GM18526 (cell line): Measurements from ENCODE around the gene SENP1.

Experiments used
- POLR2A ChIP-seq: IDR thresholded peaks from 3 replicates; pipeline ENCODE4 v1.6.1; 2011; ENCODE audit not compliant: insufficient read length; ENCODE audit errors: extremely low read depth

Gene SENP1

DNA sequence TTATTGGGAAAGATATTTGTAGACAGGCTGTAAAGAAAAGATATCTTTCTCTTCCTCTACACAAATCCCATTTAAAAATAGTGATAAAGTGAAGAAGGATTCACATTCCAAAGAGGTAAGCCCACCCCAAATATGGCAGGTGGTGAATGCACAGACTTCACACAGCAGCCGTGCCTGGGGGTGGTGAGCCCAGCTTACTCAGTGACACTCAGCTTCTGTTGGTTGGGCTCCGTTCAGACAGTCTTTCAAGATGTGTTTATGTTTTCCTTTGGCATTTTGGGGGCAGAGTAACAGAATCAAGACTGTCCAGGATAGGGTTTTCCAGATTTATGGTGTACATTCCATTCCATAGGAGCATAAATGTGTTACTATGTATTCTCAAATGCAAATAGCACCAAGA is 97.5 kb downstream of the SENP1 start:
- no peak for TF ChIP-seq POLR2A

DNA sequence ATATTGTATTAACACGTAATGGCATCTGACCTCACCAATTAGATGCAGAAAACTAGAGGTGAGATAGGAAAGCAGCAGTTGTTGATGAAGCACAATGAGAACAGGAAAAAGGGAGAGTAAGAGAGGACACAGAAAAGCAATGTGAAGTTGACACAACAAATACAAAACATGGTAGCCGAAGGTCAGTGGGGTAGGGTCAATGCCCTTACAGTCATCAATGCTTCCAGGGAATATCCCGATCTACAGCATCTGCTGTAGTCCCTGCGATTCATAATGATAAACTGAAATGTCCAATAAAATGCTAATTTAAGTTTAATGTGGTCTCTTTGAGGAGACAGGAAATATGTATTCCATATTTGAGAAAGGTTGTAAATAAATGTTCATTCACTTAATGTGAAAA is 98.7 kb downstream of the SENP1 start:
- no peak for TF ChIP-seq POLR2A

DNA sequence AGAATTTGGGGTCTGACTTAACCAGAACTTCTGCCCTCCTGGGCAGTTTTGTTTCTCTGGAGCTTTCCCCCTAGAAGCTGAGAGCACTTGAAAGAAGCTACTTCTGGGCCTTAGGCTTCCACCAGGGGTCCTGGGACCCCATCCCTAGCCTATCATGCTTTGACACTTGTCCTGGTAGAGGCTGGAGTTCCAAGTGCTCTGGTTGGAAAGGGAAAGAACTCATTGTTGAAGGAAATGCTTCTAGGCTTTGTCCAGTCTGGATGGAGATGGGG is 100.2 kb downstream of the SENP1 start:
- TF ChIP-seq POLR2A = no peak

DNA sequence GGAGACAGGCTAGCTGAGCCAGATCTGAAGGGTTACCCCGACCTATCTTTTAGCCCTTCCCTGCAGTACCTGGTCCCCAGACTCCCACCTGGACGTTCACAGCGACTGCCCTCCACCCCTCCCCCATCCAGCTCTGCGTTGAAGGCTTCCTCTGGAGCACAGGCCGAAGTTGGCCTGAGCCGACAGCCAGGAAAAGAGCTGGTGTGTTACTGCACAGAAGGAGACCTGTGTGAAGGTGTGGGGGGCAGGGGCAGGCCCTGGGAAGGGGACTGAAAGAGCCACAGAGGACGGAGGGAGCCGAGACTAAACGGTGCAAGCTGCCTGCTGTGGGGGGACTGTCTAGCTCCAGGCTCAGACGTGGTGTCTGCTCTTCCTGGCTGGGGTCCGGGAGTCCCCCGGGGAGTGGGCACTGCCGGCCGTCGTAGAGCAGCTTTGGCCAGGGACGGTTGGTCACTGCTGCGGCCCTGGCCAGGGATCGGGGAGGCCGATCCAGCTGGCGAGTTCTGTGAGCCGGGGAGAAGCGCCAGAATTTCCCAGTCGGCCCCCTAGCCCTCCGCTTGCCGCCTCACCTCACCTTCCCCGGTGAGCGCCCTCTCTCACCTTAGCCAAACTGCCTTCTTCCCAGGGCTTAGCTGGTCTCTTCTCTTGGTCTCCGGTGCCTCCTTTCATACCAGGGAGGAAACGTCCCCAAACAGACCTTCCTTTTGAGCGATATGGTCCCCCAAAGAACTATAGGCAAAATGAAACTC is 100.7 kb downstream of the SENP1 start:
- TF ChIP-seq POLR2A = no peak

DNA sequence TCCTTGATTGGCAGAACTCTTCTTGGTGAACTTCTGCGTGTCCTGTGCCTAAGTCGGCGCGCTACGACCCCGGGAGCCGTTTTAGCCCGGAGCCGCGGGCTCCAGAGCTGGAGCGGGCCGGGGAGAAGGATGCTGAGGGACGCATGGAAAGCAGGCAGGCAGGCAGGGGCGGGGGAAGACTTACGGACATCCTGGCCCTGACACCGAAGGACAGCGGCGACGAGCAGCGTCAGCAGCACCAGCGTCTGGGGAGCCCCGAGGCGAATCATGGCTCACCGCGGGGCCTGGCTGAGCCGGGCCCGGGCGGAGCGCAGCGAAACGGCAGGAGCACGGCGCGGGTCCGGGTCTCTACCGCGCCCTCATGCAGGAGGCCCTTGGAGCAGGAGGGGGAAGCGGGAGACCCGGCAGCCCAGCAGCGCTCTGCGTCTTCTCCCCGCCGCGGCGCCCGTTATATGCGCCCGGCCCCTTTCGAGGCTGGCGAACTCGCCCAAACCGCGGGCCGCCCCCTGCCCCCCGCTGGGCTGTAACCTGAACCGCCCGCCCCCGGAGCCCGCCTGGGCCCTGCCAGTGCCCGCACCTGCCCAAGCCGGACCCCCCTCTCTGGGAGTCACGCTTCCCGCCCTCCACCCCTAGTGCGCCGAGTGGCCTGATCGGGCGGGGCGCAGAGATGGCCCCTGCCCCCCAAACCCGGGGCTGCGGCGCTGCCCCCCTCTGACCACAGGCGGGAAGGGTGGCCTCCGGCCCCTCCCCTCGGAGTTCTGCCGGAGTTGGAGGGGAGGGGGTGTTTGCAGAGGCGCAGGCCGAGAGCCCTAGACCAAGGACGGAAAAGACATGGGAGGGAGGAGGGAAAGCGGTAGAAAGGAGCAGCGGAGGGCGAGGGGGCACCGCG is 101.6 kb downstream of the SENP1 start, which contains the start of gene COL2A1:
Gene COL2A1 (minus strand): TSS at position 424 of the 889 bp plus-strand sequence. CDS start 155 bp downstream, at position 269.
- no peak for TF ChIP-seq POLR2A

DNA sequence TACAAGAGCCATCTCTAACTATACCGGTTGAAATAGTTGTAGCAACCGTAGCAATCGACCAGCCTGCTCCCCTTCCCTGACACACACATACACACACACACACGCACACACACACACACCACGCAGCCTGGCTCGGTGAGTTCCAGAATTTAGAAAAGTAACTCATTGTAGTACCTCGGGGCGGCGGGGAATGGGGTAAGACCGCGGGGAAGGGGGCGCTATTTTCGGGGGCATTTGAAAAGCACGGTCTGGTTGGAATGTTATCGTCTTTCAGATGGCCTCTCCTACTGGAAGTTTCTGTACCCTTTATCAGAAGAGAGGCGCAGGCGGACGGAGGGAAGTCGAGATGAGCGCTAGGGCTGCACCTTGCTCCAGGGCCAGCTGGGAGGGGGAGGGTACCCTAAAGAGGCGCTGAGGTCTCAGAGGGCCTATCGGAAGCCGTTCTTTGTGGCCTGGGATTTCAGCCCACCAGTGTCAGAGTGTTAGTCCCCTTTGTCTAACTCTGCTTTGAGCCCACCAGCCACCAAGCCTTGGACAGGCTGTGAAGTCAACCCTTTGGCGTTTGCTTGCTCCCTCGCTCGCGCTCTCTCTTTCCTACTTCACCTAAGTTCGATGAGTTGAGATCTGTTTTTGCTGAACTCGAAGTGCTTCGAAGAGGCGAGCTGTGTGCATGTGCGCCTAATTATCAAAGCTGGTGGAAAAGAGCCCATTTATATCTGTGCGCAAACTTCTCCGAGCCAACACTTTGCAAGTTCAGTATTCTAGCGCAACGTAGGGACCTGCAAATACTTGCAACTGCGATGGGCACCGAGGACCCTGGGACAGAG is 102.4 kb downstream of the SENP1 start:
- TF ChIP-seq POLR2A = no peak

- no peak for TF ChIP-seq POLR2A
These were observed 103.1 kb downstream of the SENP1 start for GRCh38 chr12:48002773-48003218.

DNA sequence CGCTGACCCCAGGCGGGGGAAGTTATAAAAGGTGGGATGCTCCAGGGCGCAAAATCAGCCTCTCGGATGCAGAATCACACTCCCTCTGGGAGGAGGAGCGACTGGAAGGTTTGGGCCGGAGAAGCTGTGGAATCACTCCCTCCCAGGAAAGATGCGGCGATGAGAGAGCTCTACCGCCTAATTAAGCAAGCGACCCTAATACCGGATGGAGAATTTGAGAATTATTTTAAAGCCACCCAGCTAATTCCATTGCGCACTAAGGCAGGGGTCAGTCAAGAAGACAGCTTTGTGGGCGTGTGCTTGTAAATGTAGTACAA is 103.5 kb downstream of the SENP1 start:
- no peak for TF ChIP-seq POLR2A

- no peak for TF ChIP-seq POLR2A
These were observed 104.1 kb downstream of the SENP1 start for GRCh38 chr12:48001505-48002413.

GRCh38 chr12:48000878-48001504 is 104.9 kb downstream of the SENP1 start:
- TF ChIP-seq POLR2A = no peak

DNA sequence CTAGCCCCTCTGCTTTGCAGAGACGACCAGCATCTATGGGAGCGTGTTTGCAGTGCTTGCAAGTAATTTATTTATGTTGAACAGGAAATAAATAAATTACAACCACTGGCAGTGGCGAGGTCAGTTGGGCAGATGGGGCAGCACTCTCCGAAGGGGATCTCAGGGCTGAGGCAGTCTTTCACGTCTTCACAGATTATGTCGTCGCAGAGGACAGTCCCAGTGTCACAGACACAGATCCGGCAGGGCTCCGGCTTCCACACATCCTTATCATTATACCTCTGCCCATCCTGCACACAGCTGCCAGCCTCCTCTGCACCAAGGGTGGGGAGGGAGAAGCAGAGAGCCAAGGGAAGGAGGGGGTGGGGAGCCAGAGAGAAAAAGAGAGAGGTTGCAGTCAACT is 106.1 kb downstream of the SENP1 start:
- TF ChIP-seq POLR2A = no peak

DNA sequence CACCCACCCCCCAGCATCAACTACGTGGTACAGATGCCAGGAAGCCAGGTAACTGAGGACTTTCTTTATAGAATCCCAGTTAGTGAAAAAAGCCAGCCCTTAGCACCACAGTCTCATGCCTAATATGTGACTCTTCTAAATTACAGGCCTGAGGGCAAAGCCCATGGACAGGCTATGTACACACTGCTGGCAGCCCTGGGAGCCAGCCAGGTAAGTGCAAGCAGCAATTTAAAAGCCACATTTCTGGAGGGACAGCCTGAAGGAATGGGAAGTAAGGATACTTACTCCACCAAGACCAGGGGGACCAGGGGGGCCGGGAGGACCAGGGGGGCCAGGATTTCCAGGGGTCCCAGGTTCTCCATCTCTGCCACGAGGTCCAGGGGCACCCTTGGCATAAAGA is 108.6 kb downstream of the SENP1 start:
- TF ChIP-seq POLR2A = no peak

DNA sequence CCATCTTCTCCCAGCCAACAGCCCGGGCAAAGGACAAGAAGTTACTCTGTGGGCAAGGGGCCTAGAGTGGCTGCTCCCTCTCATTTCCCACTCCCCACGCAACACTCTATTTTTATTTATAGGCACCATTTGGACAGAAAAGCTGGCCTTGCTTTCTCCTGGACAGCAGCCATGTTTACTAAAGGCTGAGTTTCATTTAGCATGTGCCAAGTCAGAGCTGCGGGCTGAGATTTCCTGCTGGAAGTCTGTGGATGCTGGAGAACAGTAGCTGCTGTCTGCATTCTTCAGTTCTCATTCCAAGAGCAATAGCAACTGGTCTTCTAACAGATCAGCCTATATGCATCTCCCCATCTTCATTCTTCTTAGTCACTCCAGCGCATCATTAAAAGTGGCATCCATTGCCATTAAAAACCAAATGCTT is 109.9 kb downstream of the SENP1 start:
- TF ChIP-seq POLR2A = no peak

DNA sequence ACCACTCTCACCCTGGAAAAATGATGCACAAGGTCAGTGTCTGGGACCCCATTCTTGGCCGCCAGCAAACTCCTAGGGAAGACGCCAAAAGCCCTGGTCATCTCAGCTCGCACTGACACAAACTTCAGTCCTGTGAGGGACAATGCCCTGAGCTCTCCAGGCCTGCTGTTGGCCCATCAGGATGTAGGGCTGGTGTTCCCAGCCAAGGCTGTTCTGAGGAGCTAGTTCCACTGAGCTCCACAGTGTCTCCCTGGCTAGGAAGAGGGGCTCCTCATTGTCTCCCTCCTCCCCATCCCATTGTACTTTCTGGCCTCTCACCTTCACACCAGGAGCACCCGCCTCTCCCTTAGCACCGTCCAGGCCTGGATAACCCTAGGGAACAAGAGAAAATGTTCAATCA is 112.4 kb downstream of the SENP1 start:
- no peak for TF ChIP-seq POLR2A
